ENCODE data around the gene TLX1. TPM values are rescaled to one million over a fixed set of nuclear protein-coding genes. Genes with fewer than 3 reads are reported as not detected.

Gene TLX1
- total RNA-seq, 2 donors from 2014 or later = 0.21 TPM; not detected in 1

GRCh38 chr10:101131962-101132635 is 999 bp downstream of the TLX1 start:
- ATAC-seq (no peak), DNase-seq (no peak)
- intact Hi-C loops (cut with DNase I) = no loop called here

GRCh38 chr10:101132636-101133473 is 1.8 kb downstream of the TLX1 start:
- DNase-seq (no peak), ATAC-seq (no peak)
- intact Hi-C loops (cut with DNase I) = no loop called here

DNA sequence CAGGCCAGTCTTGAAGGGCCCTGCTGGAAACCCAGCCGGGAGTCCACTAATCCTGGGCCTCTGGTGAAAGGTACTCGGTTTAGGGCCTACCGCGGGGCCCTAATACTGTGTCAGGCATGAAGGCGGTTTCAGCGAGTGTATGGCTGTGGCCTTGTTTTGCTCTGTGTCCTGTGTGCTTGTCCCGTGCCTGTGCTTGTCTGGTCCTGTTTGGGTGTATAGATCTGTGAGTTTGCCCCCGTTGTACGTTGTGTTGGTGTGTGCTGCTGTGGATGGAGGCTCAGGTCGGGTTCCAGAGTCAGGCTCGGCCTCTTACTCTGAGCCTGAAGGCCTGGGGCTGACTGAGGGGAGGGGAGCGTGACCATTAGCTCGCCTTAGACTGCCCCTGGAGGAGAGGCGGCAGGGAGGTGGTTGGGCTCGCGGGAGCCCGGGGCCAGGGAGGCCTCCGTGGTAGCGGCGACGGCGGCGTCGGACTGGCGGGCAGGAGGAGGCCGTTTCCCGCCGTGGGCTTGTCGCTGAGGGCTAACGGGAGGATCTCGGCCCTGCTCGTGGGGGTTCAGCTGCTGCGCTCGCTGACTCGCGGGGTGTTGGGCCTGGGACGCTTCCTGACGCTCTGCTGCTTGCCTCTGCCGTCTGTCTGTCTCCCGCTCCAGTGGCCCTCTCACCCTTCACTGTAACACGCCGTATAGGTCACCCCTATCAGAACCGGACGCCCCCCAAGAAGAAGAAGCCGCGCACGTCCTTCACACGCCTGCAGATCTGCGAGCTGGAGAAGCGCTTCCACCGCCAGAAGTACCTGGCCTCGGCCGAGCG is 2.6 kb downstream of the TLX1 start:
- ATAC-seq = no peak
- no peak for DNase-seq
- intact Hi-C loops (cut with DNase I) = no loop called here

DNA sequence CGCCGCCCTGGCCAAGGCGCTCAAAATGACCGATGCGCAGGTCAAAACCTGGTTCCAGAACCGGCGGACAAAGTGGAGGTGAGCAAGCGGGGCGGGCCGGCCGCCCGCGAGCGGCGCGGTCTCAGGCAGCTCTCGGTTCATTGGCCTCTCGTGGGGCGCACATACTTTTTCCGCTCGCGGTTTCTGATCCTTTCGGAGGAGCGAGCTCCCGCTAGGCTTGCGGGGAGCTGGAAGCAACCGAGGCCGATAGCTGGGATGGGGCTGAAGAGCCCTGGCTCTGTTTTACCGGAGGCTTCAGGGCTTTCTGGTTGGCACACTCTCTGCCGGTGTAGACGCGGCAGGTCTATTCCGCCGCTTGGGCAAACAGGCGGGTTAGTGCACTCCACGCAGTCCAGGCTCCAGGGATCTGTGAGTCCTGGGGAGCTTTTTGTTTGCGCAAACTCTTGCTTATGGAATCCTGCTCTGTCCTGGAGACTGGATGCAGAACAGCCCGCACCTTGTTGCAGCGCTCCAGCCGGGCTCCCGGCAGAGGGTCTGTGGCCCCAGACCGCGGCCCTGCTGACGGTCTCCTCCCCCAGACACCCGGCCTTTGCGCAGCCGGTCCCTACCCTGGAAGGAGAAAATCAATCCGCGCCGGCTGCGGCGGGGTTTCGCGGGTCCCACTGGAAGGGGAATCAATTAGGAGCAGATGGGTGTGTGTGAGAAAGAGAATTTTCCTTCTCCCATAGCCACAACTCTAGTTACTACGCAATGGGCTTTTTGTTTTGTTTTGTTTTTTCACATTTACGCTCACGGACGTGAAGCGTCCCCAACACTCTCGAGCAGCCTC is 3.4 kb downstream of the TLX1 start:
- intact Hi-C loops (cut with DNase I) = no loop called here
- no peak for ATAC-seq
- DNase-seq = no peak

DNA sequence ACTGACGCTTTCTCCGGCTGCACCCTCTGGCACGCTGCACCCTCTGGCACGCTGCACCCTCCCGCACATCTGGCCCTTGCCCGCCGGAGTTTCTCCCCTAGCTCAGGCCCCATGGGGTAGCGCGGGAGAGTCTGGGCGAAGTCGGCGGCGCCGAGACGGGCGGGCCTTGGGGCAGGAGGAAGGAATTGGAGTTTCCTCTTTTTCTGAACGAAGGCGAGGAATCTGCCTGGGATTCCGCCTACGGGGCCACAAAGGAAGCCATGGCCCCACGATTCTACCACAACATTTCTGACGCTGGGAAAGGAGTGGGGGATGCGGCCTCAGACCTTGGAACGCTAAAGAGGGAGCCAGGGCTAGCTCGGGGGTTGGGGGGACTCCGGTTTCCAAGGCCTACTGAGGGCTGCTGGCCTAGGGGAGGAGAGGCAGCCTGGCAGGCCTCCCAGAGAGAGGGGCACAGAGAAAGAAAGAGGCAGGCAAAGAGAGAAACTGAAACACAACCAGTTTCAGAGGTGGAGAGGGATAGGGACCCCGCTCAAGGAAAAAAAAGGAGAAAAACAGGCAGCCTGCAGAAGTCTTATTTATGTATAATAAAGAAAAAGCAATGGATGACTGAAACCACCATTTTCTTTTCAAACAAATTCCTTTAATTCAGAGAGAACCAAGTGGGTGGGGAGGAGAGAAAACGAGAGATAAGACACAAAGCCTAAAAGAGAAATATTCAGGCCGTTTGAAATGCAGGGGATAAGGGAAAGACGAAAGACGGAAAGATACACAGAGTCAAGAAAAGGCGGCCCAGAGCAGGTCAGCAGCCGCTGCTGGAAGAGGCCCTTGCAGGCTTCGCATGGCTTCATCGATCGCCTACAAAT is 4.3 kb downstream of the TLX1 start:
- DNase-seq (no peak), ATAC-seq (no peak)

DNA sequence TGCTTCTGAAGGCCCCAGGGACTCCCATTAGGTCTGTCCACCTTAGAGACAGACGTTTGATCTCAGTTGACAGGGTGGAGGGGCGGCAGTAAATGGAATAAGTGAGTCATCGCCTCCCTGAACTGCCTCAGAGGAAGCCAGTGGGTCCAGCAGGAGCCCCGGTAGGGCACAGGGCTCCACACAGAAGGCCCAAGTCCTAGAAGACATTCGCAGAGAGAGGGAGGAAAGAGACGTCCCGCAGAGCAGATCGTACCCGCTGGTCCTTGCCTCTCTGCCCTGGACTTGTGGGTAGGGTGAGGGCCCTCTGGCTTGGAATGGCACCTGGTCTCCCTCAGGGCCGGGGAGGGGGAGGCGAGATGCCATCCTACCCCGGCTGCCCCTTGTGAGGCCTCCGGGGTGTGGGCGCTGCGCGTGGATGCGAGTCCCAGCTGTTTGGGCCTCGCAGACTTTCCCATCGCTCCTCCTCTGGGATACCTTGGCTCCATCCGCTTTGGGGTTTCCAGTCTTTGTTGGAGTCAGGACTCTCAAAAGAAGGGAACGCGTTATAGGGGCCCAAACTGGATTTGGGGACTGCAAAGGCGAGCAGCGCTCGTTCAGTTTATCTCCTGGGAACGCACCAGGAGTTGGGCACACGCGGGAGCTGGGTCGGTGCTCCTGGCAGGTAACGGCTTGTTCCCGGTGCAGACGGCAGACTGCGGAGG is 5.1 kb downstream of the TLX1 start:
- DNase-seq (no peak), ATAC-seq (no peak)
- intact Hi-C loops (cut with DNase I) = no loop called here

More for the DNA sequence above, 4.3 kb downstream of the TLX1 start:
- intact Hi-C loops (cut with DNase I) = no loop called here

DNA sequence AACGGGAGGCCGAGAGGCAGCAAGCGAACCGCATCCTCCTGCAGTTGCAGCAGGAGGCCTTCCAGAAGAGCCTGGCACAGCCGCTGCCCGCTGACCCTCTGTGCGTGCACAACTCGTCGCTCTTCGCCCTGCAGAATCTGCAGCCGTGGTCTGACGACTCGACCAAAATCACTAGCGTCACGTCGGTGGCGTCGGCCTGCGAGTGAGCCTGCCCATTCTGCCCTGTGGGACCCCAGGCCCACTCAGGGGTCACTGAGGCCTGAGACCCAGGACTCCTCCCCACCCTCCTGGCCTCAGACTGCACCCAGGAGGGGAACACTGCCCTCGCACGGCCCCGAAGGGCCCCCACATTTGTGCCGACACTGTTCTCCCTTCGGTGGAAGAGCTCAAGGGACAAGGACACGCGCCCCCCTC is 5.6 kb downstream of the TLX1 start:
- no peak for ATAC-seq
- DNase-seq = no peak
- intact Hi-C loops (cut with DNase I) = no loop called here

DNA sequence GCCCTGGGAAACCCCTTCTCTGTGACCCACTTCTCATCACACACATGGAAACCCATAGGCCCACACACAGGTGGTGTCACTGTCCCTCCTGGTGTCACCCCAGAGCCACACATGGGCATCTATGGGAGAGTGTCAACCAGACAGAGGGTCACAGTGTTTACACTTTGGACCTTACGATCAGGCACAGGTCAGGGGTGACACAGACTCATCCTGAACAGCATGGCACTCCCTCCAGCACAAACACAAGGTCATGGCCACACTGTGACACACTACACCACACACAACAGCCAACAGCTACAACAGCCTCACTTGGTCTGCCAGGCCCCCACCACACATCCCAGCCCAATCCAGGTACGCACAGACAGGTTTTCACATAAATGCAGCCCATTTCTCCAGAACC is 6.2 kb downstream of the TLX1 start:
- no peak for DNase-seq
- no peak for ATAC-seq
- intact Hi-C loops (cut with DNase I) = no loop called here

DNA sequence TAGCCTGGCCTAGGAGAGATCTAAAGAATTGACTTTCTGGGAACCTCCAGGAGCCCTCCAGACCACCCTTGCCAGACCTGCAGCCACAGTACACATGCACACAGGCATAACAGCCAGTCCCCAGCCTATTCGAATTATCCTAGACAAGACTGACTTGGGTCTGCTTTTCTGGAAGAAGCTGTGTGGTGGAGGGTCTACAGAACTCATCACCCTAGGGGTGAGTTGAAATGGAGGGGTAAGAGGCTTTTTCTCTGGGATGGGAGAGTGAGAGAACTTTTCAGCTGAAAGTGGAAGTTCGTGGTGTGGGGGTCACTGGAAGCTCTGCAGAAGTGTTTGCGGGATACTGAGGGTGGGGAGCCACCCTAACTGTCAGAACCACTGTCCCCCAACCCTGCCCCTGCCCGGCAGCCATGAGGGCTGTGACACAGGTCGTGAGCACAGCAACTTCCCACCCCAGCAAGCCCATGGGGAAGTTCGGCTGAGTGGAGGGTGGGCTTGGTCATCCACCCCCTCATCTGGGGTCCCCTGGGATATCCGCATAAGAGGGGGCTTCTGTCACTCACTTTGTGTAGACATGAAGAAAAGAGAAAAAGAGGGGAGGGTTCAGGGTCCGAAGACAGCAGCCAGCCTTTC is 7.8 kb downstream of the TLX1 start:
- intact Hi-C loops (cut with DNase I) = no loop called here
- ATAC-seq (no peak), DNase-seq (no peak)

DNA sequence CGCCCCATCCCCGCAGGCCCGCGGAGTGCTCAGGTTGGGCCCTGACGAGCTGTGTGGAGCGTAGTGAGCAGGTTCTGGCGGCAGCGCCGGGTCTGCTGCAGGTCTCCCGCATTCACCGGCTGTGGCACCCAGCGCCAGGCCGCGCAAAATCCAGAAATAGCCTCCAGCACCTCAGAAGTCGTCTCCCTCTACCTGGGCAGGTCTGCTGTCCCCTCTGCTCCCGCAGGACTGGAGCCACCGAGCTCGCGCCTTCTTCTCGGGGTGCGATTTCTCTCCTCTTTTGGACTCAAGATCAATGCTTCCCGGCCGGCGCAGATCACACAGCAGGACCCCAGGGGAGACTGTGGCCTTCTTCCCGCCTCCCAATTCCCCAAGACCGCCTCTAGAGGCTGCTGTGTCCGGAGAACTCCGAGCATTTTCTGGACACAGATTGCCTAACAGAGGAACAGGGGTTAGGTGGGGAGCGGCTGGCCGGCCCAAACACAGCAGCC is 8.4 kb downstream of the TLX1 start:
- no peak for DNase-seq
- ATAC-seq = no peak
- intact Hi-C loops (cut with DNase I) = no loop called here

DNA sequence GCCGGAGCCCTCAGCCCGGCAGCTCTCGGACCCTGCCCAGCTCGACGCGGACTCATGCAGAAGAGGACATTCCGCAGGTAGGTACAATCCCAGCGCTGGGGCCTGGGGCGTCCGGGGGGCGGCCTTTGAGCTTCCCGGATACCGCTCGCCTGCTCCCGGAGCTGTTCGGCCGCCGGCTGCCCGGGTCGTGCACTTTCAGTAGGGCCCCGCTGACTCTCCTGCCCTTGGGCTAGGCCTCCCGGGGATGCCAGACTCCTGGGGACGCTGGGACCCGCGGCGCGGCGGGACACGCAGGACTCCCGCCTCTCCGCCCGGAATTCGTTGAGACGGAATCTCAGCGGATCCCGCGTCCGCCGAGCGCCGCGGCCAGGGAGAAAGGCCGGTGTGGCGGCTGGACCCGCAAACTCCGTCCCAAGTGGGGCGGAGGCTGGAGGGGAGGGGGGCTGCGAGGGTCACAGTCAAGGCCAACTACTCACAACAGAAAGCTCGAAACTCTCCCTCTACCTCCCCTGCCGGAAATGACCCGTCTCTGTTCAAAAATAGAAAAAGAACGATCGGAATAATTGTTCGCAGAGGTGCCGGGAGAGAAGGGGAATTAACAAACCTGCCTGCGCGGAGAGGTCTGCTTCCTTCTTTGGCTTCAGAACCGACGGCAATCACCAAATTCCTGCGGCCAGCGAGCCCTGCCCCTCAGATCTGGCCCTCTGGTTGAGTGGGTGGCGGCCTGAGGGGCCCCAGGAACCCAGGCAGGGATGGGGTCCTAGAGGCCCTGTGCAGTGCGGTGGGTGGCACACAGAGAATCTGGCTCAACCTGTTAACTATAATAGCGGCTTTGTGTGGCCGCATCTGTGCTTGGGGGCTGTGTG is 9.2 kb downstream of the TLX1 start:
- DNase-seq = no peak
- no peak for ATAC-seq
- intact Hi-C loops (cut with DNase I) = loop anchor here in 1 of 2 donors (2.0 kb wide), 1 partner anchor 44 kb away; no protein-coding TSS in a partner anchor

- no peak for DNase-seq
- ATAC-seq = no peak
- intact Hi-C loops (cut with DNase I) = loop anchor here in 1 of 2 donors (2.0 kb wide), 1 partner anchor 44 kb away; no protein-coding TSS in a partner anchor
Observed at GRCh38 chr10:101140950-101141615, 10.0 kb downstream of the TLX1 start.

DNA sequence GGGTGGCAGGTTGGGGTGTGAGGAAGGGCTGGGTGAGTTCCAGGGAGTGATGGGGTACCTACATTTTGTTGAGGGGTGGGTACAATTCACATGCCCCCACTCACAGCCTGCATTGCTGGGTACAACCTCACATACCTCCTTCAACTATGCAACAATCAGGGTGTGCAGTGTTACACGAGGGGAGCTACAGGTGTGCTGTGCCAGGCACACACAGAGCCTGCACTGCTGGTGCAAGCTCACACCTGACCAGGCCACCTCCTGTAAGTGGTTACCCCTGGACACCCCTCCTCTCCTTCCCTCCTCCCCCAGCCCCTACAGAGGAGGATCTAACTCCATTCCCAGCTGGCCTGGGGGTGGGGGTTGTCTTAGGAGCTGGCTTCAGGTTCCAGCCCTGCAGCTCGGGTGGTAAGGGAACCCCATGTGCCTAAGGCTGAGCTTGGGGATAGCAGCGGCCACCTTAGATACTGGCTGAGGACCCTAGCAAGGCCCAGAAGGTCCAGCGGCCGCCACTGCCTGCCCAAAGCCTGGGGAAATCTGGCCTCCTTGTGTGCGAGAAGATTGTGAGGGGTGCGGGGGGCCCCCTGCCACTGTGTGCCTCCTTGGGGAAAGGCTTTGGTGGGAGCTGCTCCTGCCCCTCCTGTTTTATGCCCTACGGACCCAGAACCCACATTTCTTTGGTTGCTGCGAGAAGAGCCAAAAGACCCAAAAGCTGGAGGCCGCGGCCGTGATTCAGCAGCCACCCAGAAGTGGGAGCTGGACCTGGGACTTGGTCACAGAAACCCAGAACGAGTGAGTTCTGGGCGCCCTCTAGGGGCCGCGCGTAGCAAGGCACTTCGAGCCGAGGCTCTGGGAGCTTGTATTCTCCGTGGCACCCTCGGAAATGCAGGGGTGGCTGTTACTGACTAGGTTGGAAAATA is 10.8 kb downstream of the TLX1 start:
- intact Hi-C loops (cut with DNase I) = loop anchor here (1.0 to 2.0 kb wide), 2 partner anchors 45 to 47 kb away; no protein-coding TSS in a partner anchor
- peak; percentile 78 for DNase-seq
- ATAC-seq = peak; percentile 85 to 89

All from left cardiac atrium (tissue), 4 donors.